Mammary epithelial cell (primary cell): ENCODE data around the gene ZNF621.

Experiments
- CTCF ChIP-seq, 2 donors: IDR thresholded peaks in 1 of 2; conservative IDR thresholded peaks in 1 of 2; 2 replicates each; pipeline ENCODE4 v1.5.1; 2011 to 2012; ENCODE audit warnings: inconsistent platforms in 2 of 2, low read length in 2 of 2, mild to moderate bottlenecking in 2 of 2, control low read depth in 1 of 2, low read depth in 1 of 2; ENCODE audit not compliant: insufficient read depth in 1 of 2; ENCODE audit errors: extremely low read depth in 1 of 2
- EZH2 ChIP-seq: IDR thresholded peaks from 2 replicates; pipeline ENCODE4 v1.6.1; 2012; ENCODE audit warnings: low read length, inconsistent platforms, borderline replicate concordance

GRCh38 chr3:40582401-40583027 is 57.8 kb downstream of the ZNF621 start:
- no peak for TF ChIP-seq CTCF (conservative IDR thresholded peaks at IDR 0.05 in 1 of 2, IDR thresholded peaks at IDR 0.05 in 1 of 2; ENCODE audit: extremely low read depth in 1 of 2, insufficient read depth in 1 of 2, low read depth in 1 of 2, low read length in 2 of 2)
- no peak for TF ChIP-seq EZH2
